22Rv1 (cell line): ENCODE data around the gene RTKN.
A peak's percentile ranks its signal among the peaks of the same experiment; 100 is the strongest.

Experiments used
- H3K27ac ChIP-seq: fragments of 450-650 bp; 2 replicates; pipeline ENCODE4 v1.5.1; 2017
- CTCF ChIP-seq: fragments of 450-650 bp; IDR thresholded peaks from 2 replicates; pipeline ENCODE4 v1.5.1; 2017; ENCODE audit warnings: mild to moderate bottlenecking
- ZFX ChIP-seq: fragments of 450-650 bp; IDR thresholded peaks from 2 replicates; pipeline ENCODE4 v1.6.1; 2017; ENCODE audit warnings: antibody characterized with exemption, borderline replicate concordance

RTKN gene

GRCh38 chr2:74407682-74408081, 34.1 kb downstream of the RTKN start:
- TF ChIP-seq ZFX (no peak), CTCF (no peak)
- no peak overlapping the region for H3K27ac ChIP-seq

- TF ChIP-seq ZFX: no peak
- TF ChIP-seq CTCF: no peak
- H3K27ac ChIP-seq: no peak overlapping the region
Observed at GRCh38 chr2:74406035-74406434, 35.7 kb downstream of the RTKN start.

GRCh38 chr2:74401891-74402290, 39.8 kb downstream of the RTKN start:
- TF ChIP-seq CTCF (no peak), ZFX (no peak)
- no peak overlapping the region for H3K27ac ChIP-seq

GRCh38 chr2:74399785-74400184, 42.0 kb downstream of the RTKN start:
- no peak for TF ChIP-seq ZFX
- peak; percentile 72 for TF ChIP-seq CTCF
- no peak overlapping the region for H3K27ac ChIP-seq

- no peak overlapping the region for H3K27ac ChIP-seq
- TF ChIP-seq ZFX (no peak), CTCF (no peak)
Observed at GRCh38 chr2:74396149-74396548, 45.6 kb downstream of the RTKN start.

- H3K27ac ChIP-seq: no peak overlapping the region
- TF ChIP-seq ZFX (no peak), CTCF (no peak)
Observed at GRCh38 chr2:74393525-74393924, 48.2 kb downstream of the RTKN start.

GRCh38 chr2:74392449-74392743, 49.3 kb downstream of the RTKN start:
- peak overlapping the region; percentile 68 for H3K27ac ChIP-seq
- TF ChIP-seq CTCF: no peak
- no peak for TF ChIP-seq ZFX
